ENCODE measurements around the gene RPL28. TPM values are rescaled to one million over a fixed set of nuclear protein-coding genes. Genes with fewer than 3 reads are reported as not detected.
A peak's percentile ranks its signal among the peaks of the same experiment; 100 is the strongest.

Gene RPL28
- total RNA-seq, 1 experiment from 2014 or later, result 836 TPM

DNA sequence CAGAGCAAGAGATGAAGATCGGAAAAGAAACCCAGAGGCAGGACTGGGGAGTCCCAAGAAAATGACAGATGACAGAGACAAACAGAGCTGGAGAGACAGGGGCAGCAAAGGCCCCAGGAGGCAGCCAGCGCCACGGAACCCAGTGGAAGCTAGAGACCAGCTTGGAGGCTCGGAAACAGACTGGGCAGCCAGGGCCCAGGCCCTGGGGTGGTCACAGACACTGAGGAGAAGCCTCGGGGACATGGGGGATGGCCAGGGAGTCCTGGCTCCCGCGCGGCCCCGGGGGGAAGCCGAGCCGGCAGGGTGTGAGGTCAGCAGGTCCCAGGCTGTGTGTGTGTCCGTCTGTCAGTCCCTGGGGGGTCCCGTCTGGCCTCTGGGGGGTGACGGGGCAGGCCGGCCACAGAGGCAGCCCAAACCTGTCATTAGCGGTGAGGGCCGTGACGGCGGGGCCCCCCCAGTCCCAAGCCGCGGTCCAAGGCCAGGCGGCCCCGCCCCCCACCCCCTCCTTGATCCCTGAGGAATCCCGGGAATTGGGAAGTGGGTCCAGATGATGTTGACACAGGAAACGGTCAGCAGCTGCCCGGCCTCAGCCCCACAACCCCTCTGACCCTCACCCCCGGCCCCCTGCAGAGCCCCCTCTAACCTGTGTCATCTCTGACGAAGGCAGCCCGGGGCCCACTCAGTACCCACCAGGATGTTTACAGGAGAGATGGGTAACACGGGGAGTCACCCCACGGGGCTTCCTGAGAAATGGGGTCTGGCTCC lies 11.6 kb upstream of the RPL28 start:
- Histone ChIP-seq H3K9ac (ENCODE audit: low read length) (no peak overlapping the region), H3K9me3 (ENCODE audit: low read length) (no peaks in the 10 kb centered on the region), H3K27me3 (ENCODE audit: low read length) (no peaks in the 10 kb centered on the region), H3K4me2 (ENCODE audit: low read length) (peak overlapping the region; percentile 71), H3K27ac (ENCODE audit: low read length) (peak overlapping the region; percentile 6; the same call in 1 of the 2 replicates), H4K20me1 (ENCODE audit: low read length) (no peaks in the 10 kb centered on the region), H3F3A (ENCODE audit: low read length, unreplicated experiment) (peaks cover 5% of the 10 kb centered on the region), H3K79me2 (ENCODE audit: low read length) (no peaks in the 10 kb centered on the region), H2AFZ (ENCODE audit: low read length) (peak overlapping the region; percentile 17; the same call in 1 of the 2 replicates), H3K9me2 (replicated peaks; ENCODE audit: low read length) (no peaks in the 10 kb centered on the region), H3K4me3 (ENCODE audit: low read length) (peak overlapping the region; percentile 29; the same call in 1 of the 2 replicates), H3K36me3 (ENCODE audit: low read depth, low read length) (no peaks in the 10 kb centered on the region), H3K4me1 (ENCODE audit: insufficient read depth, low read length) (peaks cover 44% of the 10 kb centered on the region)
- BruUV-seq (replicated peaks), result no TSS peak
- DNase-seq (no peak), ATAC-seq (peak; percentile 1)
- POLR2A ChIA-PET (ENCODE audit: unreplicated experiment), result no interaction called here
- intact Hi-C loops (cut with micrococcal nuclease), result loop anchor here (5.0 kb wide), 1 partner anchor 72 kb away; no protein-coding TSS in a partner anchor
- TF ChIP-seq EZH2 (IDR thresholded peaks at IDR 0.05; ENCODE audit: low read length, unreplicated experiment), result no peak
- TF ChIP-seq EZH2phosphoT487 (IDR thresholded peaks at IDR 0.05; ENCODE audit: borderline replicate concordance, low read length), result no peak
- TF ChIP-seq, protein P1, sequence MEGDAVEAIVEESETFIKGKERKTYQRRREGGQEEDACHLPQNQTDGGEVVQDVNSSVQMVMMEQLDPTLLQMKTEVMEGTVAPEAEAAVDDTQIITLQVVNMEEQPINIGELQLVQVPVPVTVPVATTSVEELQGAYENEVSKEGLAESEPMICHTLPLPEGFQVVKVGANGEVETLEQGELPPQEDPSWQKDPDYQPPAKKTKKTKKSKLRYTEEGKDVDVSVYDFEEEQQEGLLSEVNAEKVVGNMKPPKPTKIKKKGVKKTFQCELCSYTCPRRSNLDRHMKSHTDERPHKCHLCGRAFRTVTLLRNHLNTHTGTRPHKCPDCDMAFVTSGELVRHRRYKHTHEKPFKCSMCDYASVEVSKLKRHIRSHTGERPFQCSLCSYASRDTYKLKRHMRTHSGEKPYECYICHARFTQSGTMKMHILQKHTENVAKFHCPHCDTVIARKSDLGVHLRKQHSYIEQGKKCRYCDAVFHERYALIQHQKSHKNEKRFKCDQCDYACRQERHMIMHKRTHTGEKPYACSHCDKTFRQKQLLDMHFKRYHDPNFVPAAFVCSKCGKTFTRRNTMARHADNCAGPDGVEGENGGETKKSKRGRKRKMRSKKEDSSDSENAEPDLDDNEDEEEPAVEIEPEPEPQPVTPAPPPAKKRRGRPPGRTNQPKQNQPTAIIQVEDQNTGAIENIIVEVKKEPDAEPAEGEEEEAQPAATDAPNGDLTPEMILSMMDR (conservative IDR thresholded peaks at IDR 0.05; ENCODE audit: low read depth, low read length), result no peak
- CTCF ChIA-PET, result interaction anchor here (1.0 kb wide), 1 partner anchor 9 kb away, joined by 5 read pairs; no protein-coding TSS in a partner anchor

DNA sequence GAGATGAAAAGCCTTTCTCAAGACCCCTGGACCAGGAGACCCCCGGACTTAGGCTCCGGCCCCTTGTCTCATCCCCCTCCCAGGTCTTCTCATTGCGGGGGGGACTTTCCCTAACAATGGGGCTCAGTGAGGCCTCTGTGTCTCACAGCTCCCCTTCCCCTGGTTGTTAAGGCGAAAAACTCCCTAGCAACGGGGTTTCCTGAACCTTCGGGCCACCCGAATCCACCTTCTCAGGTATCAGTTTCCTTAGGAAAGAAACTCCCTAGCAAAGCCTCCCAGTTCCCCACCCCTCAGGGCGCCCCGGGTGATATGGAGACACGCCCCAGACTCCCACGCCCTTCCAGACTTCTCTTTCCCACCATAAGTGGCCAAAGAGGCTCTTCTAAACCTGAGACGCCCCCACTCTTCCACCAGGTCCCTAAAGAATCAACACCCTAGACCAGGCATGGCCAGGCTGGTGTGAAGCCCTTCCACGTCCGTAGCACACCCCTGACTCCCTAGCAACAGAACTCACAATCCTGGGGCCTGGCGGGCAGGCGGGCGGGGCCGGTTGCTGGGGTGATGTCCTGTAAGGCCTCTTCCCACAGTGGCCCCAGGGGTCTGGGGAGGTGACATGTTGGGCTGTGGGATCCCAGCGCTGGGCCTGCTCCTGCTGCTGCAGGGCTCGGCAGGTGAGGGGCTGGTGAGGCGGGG lies 9.3 kb upstream of the RPL28 start, which contains the start of gene TMEM190:
TMEM190 (plus strand) TSS at position 586 of the 693 bp plus-strand sequence; CDS start at position 614, 28 bp downstream.
- intact Hi-C loops (cut with micrococcal nuclease), result no loop called here
- Histone ChIP-seq H3K9me3 (ENCODE audit: low read length) (no peaks in the 10 kb centered on the region), H3K4me3 (ENCODE audit: low read length) (no peak within 1 kb of the TSS), H3K9ac (ENCODE audit: low read length) (no peak within 1 kb of the TSS), H3F3A (ENCODE audit: low read length, unreplicated experiment) (no peaks in the 10 kb centered on the region), H3K27me3 (ENCODE audit: low read length) (no peaks in the 10 kb centered on the region), H3K27ac (ENCODE audit: low read length) (no peak within 1 kb of the TSS), H3K9me2 (replicated peaks; ENCODE audit: low read length) (no peaks in the 10 kb centered on the region), H2AFZ (ENCODE audit: low read length) (no peak within 1 kb of the TSS), H3K4me2 (ENCODE audit: low read length) (no peak within 1 kb of the TSS), H3K79me2 (ENCODE audit: low read length) (peaks cover 1% of the 10 kb centered on the region), H3K36me3 (ENCODE audit: low read depth, low read length) (no peaks in the 10 kb centered on the region), H3K4me1 (ENCODE audit: insufficient read depth, low read length) (peaks cover 30% of the 10 kb centered on the region), H4K20me1 (ENCODE audit: low read length) (no peaks in the 10 kb centered on the region)
- DNase-seq, result no peak
- BruUV-seq (replicated peaks), result no TSS peak
- peak; percentile 10; the same call in 1 of the 2 replicates for ATAC-seq
- TF ChIP-seq, protein P1 (conservative IDR thresholded peaks at IDR 0.05; ENCODE audit: low read depth, low read length), result no peak
- TF ChIP-seq EZH2 (IDR thresholded peaks at IDR 0.05; ENCODE audit: low read length, unreplicated experiment) (no peak), EZH2phosphoT487 (IDR thresholded peaks at IDR 0.05; ENCODE audit: borderline replicate concordance, low read length) (no peak)
- CTCF ChIA-PET, result no interaction called here
- POLR2A ChIA-PET (ENCODE audit: unreplicated experiment), result interaction anchor here (0.7 kb wide), 1 partner anchor 1185 kb away, joined by 25 read pairs; no protein-coding TSS in a partner anchor
